ENCODE data around the gene STMND1. TPM values are rescaled to one million over a fixed set of nuclear protein-coding genes. Genes with fewer than 3 reads are reported as not detected.

The STMND1 gene
- total and polyA plus RNA-seq, 2 of the 8 experiments (the other 6 are each of a cell fraction or from before 2014, with no cell fraction given): not detected

GRCh38 chr6:17091122-17091521, 10.7 kb upstream of the STMND1 start:
- no peak overlapping the region for H4K91ac ChIP-seq (replicated peaks; ENCODE audit: insufficient read length, low read length)
- no peak overlapping the region for H3K27ac ChIP-seq (ENCODE audit: low read depth, low read length)
- H3K4me3 ChIP-seq (ENCODE audit: extremely low read depth in 1 of 4, insufficient read depth in 2 of 4, low read depth in 3 of 4, low read length in 4 of 4): no peak overlapping the region
- no peaks in the 10 kb centered on the region for H3K27me3 ChIP-seq (replicated peaks in 1 of 4; ENCODE audit: control insufficient read depth in 3 of 4, extremely low read depth in 1 of 4, insufficient read depth in 3 of 4, low read length in 3 of 4)
- H2BK120ac ChIP-seq (replicated peaks; ENCODE audit: low read depth, low read length): no peak overlapping the region
- H3K79me2 ChIP-seq (ENCODE audit: control insufficient read depth in 1 of 2, insufficient read depth in 2 of 2, low read length in 2 of 2): no peaks in the 10 kb centered on the region
- no peak overlapping the region for H4K5ac ChIP-seq (ENCODE audit: insufficient read length, low read depth, low read length)
- no peak overlapping the region for H4K8ac ChIP-seq (ENCODE audit: extremely low read depth, insufficient read depth, low read length)
- H2AK5ac ChIP-seq (ENCODE audit: low read depth, low read length): no peak overlapping the region
- H3K4ac ChIP-seq (replicated peaks; ENCODE audit: insufficient read length, low read depth, low read length): no peak overlapping the region
- H3K18ac ChIP-seq (ENCODE audit: extremely low read depth, low read length): no peak overlapping the region
- H3K9ac ChIP-seq (replicated peaks in 1 of 4; ENCODE audit: extremely low read depth in 1 of 4, low read depth in 3 of 4, low read length in 3 of 4): no peak overlapping the region
- DNase-seq (ENCODE audit: low read depth in 1 of 2, low spot score in 2 of 2): no peak
- 89% methylated on average over 3 of the region's 3 CpGs; no CpG with 5 or more reads in 1 of the 2 experiments for WGBS, 2 experiments (ENCODE audit: extremely low coverage in 1 of 2, insufficient coverage in 1 of 2, insufficient read length in 1 of 2, insufficient replicate concordance in 2 of 2, low coverage in 1 of 2, low lambda C conversion rate in 2 of 2, missing lambda C conversion rate in 1 of 2)
- no peaks in the 10 kb centered on the region for H4K20me1 ChIP-seq (replicated peaks in 1 of 2; ENCODE audit: control insufficient read depth in 1 of 2, insufficient read depth in 2 of 2, low read length in 2 of 2)
- no peaks in the 10 kb centered on the region; the same call in 1 of the 2 replicates for H3K23me2 ChIP-seq (ENCODE audit: low read depth, low read length)
- H3K56ac ChIP-seq (replicated peaks; ENCODE audit: insufficient read length, low read depth, low read length): no peak overlapping the region
- H3K4me2 ChIP-seq (ENCODE audit: insufficient read depth in 1 of 2, low read depth in 2 of 2, low read length in 2 of 2): no peak overlapping the region
- no peak for FAIRE-seq
- no peaks in the 10 kb centered on the region for H3K79me1 ChIP-seq (ENCODE audit: low read depth, low read length)
- ChIA-PET CTCF (ENCODE audit: partially characterized antibody) (interaction anchor here (0.5 to 2.3 kb wide), 18 partner anchors 8 to 539 kb away, joined by 3 to 8 read pairs (median 3); partner anchors contain the start of gene STMND1), POLR2A (ENCODE audit: partially characterized antibody) (no interaction called here)
- no peak overlapping the region for H2AFZ ChIP-seq (ENCODE audit: low read length)
- no peaks in the 10 kb centered on the region for H3K4me1 ChIP-seq (replicated peaks in 1 of 4; ENCODE audit: control insufficient read depth in 3 of 4, insufficient read depth in 4 of 4, low read length in 3 of 4)
- TF ChIP-seq HDAC6 (IDR thresholded peaks at IDR 0.05; ENCODE audit: low read depth, low read length): no peak
- peak in 1 of 3 experiments; percentile 50; a peak in 2 of 4 replicates for TF ChIP-seq CTCF (IDR thresholded peaks at IDR 0.05; ENCODE audit: control extremely low read depth in 1 of 3, insufficient read depth in 1 of 3, low read depth in 1 of 3, low read length in 3 of 3)
- TF ChIP-seq RAD21 (IDR thresholded peaks at IDR 0.05 in 1 of 2, conservative IDR thresholded peaks at IDR 0.05 in 1 of 2; ENCODE audit: low read depth in 2 of 2, low read length in 2 of 2): 0 out of 4 replicates have a peak, but pooled peaks have one; percentile 6 to 14
- H3K23ac ChIP-seq (ENCODE audit: insufficient read length): no peak overlapping the region
- no peak overlapping the region for H2BK20ac ChIP-seq (ENCODE audit: low read length)
- no peaks in the 10 kb centered on the region for H3K9me3 ChIP-seq (ENCODE audit: insufficient read depth in 2 of 2, low read depth in 1 of 2, low read length in 1 of 2)
- no peaks in the 10 kb centered on the region for H3K36me3 ChIP-seq (ENCODE audit: control insufficient read depth in 2 of 4, insufficient read depth in 4 of 4, low read length in 3 of 4)
- H2BK5ac ChIP-seq (ENCODE audit: low read depth, low read length): no peak overlapping the region
- H3K14ac ChIP-seq (ENCODE audit: insufficient read length): no peak overlapping the region
- no peak overlapping the region for H2BK12ac ChIP-seq (ENCODE audit: low read depth, low read length)
- no peak overlapping the region for H2BK15ac ChIP-seq (ENCODE audit: low read length)

All from H1 (cell line).